ENCODE measurements around the gene CYS1. TPM values are rescaled to one million over a fixed set of nuclear protein-coding genes. Genes with fewer than 3 reads are reported as not detected.

Gene CYS1
- total RNA-seq, 1 donor from 2014 or later, result 3.7 TPM

- H2AFZ ChIP-seq (ENCODE audit: low read depth, low read length), result peak overlapping the region; percentile 80
- FAIRE-seq, result no peak
Measured at GRCh38 chr2:10120877-10121574, 40.8 kb upstream of the CYS1 start.

GRCh38 chr2:10120158-10120876 lies 40.1 kb upstream of the CYS1 start:
- Histone ChIP-seq H3K27me3 (ENCODE audit: insufficient read depth, low read length) (no peaks in the 10 kb centered on the region), H3K9ac (ENCODE audit: low read length) (peak overlapping the region; percentile 88), H4K20me1 (ENCODE audit: insufficient read depth, low read length) (no peaks in the 10 kb centered on the region), H3K4me1 (ENCODE audit: insufficient read depth, low read length) (peaks cover 36% of the 10 kb centered on the region), H3K9me3 (ENCODE audit: insufficient read depth, low read depth, low read length) (no peaks in the 10 kb centered on the region), H3K27ac (ENCODE audit: low read depth, low read length) (peak overlapping the region; percentile 87), H3K4me3 (ENCODE audit: insufficient read depth, low read depth, low read length) (peak overlapping the region; percentile 71), H2AFZ (ENCODE audit: low read depth, low read length) (peak overlapping the region; percentile 80), H3K79me2 (ENCODE audit: insufficient read depth, low read length) (peaks cover 30% of the 10 kb centered on the region), H3K36me3 (ENCODE audit: insufficient read depth, low read length) (no peaks in the 10 kb centered on the region), H3K4me2 (ENCODE audit: low read length) (peak overlapping the region; percentile 90)
- no peak for FAIRE-seq
- TF ChIP-seq CTCF (IDR thresholded peaks at IDR 0.05; ENCODE audit: insufficient read depth, low read depth, low read length) (no peak), EZH2 (IDR thresholded peaks at IDR 0.05; ENCODE audit: insufficient read depth, low read length) (no peak)
- peak; percentile 83 for DNase-seq (ENCODE audit: low read depth)
- Mint-ChIP-seq H3K4me3 (ENCODE audit: unreplicated experiment) (peak overlapping the region; percentile 92), H3K27ac (ENCODE audit: unreplicated experiment) (peak overlapping the region; percentile 94), H3K27me3 (ENCODE audit: low read depth, unreplicated experiment) (peaks cover 2% of the 10 kb centered on the region), H3K4me1 (ENCODE audit: low read depth, unreplicated experiment) (peaks cover 21% of the 10 kb centered on the region), H3K9me3 (ENCODE audit: unreplicated experiment) (no peaks in the 10 kb centered on the region), H3K36me3 (ENCODE audit: low read depth, unreplicated experiment) (no peaks in the 10 kb centered on the region)

More at GRCh38 chr2:10120877-10121574, 40.8 kb upstream of the CYS1 start:
- no peaks in the 10 kb centered on the region for H3K9me3 ChIP-seq (ENCODE audit: insufficient read depth, low read depth, low read length)
- peaks cover 36% of the 10 kb centered on the region for H3K4me1 ChIP-seq (ENCODE audit: insufficient read depth, low read length)
- no peaks in the 10 kb centered on the region for H4K20me1 ChIP-seq (ENCODE audit: insufficient read depth, low read length)
- Mint-ChIP-seq H3K9me3 (ENCODE audit: unreplicated experiment) (no peaks in the 10 kb centered on the region), H3K4me1 (ENCODE audit: low read depth, unreplicated experiment) (peaks cover 21% of the 10 kb centered on the region), H3K36me3 (ENCODE audit: low read depth, unreplicated experiment) (no peaks in the 10 kb centered on the region), H3K27me3 (ENCODE audit: low read depth, unreplicated experiment) (peaks cover 2% of the 10 kb centered on the region), H3K27ac (ENCODE audit: unreplicated experiment) (peak overlapping the region; percentile 85), H3K4me3 (ENCODE audit: unreplicated experiment) (peak overlapping the region; percentile 92)
- DNase-seq (ENCODE audit: low read depth), result peak; percentile 10
- H3K4me2 ChIP-seq (ENCODE audit: low read length), result peak overlapping the region; percentile 90
- H3K79me2 ChIP-seq (ENCODE audit: insufficient read depth, low read length), result peaks cover 35% of the 10 kb centered on the region
- H3K27me3 ChIP-seq (ENCODE audit: insufficient read depth, low read length), result no peaks in the 10 kb centered on the region
- H3K9ac ChIP-seq (ENCODE audit: low read length), result peak overlapping the region; percentile 88
- peaks cover 4% of the 10 kb centered on the region for H3K36me3 ChIP-seq (ENCODE audit: insufficient read depth, low read length)
- TF ChIP-seq EZH2 (IDR thresholded peaks at IDR 0.05; ENCODE audit: insufficient read depth, low read length) (no peak), CTCF (IDR thresholded peaks at IDR 0.05; ENCODE audit: insufficient read depth, low read depth, low read length) (no peak)
- peak overlapping the region; percentile 71 for H3K4me3 ChIP-seq (ENCODE audit: insufficient read depth, low read depth, low read length)
- peak overlapping the region; percentile 87 for H3K27ac ChIP-seq (ENCODE audit: low read depth, low read length)

All from astrocyte (in vitro differentiated cells and primary cell).